Measurements from ENCODE around the gene PAPOLB. TPM values are rescaled to one million over a fixed set of nuclear protein-coding genes. Genes with fewer than 3 reads are reported as not detected.

Gene PAPOLB
- total RNA-seq, 1 donor from 2014 or later, result 0.14 TPM

DNA sequence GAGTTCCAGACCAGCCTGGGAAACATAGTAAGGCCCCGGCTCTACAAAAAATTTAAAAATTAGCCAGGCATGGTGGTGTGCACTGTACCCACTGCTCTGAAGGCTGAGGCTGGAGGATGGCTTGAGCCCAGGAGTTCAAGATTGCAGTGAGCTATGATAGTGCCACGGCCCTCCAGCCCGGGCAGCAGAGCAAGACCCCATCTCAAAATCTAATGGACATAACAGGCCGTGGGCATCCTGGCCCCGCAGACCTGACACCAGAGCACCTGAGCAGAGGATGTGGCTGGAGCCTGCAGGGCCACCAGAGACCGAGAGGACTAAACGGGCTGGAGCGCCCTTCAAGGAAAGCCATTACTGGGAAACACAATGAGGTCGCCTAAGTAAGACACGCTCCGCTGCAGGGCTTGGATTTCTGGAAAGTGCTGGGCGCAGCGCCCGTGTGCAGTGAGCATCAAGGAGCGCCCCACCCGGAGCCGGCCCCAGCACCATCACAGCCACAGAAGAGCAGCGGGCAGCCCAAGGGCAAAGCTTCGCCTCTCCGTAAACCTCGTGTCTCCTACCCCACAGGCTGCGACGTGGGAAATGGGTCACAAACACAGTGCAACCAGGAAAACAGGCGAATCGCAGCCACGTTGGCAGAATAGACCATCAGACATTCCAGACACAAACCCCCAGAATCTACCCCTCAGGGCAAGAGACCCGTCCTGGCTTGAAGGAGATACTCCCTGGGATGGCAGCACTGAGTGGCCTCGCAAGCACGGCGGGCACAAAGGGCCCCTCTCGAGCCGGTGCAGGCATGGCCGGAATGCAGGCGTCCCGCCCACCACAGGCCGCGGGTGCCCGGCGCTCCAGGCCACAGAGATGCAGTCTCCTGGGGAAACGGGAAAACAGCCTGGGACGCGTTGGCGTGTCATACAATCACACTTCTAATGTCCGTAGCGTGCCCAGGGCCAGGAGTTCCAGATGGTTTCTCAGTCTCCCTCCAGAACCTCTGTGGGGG is 16.8 kb upstream of the PAPOLB start:
- DNase-seq (ENCODE audit: low spot score), result no peak

DNA sequence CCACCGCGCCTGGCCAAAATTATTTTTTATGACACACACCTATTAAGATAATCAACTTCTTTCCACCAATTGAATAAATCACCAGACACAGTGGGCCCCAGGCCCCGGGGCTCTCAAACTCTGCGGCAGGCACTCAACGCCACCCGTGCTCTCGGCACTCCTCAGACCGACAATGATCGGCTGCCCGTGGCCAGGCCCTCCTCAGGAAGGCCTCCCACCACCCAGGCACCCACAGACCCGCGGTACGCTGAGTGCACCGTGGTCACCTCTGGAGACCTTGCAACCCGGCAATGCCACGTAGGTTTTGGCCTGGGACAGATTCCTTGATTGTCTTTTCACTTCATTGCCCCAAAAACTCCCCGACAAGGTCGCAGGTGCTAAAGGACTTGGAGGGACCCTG is 14.8 kb upstream of the PAPOLB start:
- no peak for DNase-seq (ENCODE audit: low spot score)

DNA sequence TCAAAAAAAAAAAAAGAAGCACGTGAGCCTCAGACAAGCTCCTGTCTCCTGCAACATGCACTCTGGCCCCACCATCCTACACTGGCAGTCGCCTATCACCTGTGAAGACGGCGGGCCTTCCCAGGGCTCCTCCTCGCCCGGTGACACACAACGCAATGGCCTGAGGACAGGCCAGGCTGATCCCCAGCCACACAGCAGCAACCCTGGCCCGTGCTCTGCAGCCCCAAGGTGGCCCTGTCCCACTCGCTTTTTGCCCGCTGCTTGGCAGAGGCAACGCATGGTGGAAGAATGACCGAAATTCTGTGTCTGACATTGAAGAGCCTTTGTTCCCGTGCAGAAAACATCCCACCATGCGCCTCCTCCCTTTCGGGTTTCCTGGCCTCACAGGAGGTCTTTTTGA is 13.6 kb upstream of the PAPOLB start:
- no peak for DNase-seq (ENCODE audit: low spot score)

- DNase-seq (ENCODE audit: low spot score), result no peak
Measured at GRCh38 chr7:4873071-4873944, 11.5 kb upstream of the PAPOLB start.

DNA sequence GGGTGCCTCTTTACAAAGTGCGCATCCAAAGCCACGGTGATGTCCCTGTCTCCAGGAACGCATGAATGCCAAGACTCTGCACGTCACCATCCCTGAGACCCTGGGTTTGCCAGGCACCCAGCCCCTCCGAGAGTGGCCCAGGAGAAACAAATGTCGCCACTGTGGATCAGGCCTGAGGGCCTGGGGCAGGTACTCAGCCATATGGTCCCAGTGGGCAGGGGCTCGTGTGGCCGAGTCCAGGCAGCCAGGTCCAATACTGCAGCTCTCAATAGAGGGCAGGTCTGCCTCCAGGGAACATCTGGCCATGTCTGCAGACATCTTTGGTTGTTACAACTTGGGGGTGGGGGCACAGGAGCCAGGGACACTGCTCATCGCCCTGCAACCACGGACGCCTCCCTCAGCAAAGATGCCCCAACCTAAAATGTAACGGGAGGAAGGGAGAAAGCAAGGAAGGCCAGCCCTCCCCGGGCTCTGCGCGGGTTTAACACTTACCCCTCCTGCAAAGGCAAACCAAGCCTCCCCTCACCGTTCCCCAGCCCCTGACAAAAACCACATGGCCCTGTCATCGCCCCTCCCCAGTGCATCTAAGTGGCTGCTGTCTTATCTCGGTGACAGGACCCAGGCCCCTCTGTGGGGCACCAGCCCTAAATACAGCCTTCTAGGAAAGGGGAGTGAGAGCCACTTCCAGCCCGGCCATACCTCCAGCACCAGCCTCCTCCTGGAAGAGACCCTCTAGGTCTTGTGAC is 10.3 kb upstream of the PAPOLB start:
- no peak for DNase-seq (ENCODE audit: low spot score)

DNA sequence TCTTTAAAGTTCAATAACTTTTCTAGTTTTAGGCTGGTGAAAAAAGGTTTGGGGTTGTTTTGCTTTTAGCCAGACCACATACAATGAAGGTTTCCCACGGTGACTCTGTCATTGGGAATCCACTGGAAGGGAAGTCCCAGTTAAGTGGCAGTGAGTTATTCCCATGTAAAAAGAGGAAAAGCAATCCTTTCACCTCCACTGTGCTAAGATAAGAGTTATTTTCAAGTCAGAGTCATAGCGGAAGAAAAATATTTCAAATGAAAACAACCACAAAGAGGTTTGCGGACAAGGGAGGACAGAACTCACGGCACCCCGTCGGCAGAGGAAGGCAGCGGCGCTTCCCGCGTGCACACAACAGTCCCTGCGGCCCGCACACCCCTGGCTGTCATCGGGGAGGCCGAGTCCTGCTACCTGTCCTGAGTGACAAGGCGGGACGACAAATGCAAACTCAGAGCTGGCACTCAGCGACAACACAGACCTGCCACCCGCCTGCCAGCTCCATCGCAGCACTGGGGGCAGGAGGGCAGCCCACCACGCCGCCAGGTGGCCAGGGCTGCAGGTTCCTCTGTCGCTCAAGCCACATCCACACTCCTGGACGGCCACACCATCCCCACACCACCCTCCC is 9.3 kb upstream of the PAPOLB start:
- no peak for DNase-seq (ENCODE audit: low spot score)

- no peak for DNase-seq (ENCODE audit: low spot score)
Measured at GRCh38 chr7:4868493-4868892, 6.7 kb upstream of the PAPOLB start.

GRCh38 chr7:4866528-4867496 is 5.0 kb upstream of the PAPOLB start:
- DNase-seq (ENCODE audit: low spot score), result no peak

DNA sequence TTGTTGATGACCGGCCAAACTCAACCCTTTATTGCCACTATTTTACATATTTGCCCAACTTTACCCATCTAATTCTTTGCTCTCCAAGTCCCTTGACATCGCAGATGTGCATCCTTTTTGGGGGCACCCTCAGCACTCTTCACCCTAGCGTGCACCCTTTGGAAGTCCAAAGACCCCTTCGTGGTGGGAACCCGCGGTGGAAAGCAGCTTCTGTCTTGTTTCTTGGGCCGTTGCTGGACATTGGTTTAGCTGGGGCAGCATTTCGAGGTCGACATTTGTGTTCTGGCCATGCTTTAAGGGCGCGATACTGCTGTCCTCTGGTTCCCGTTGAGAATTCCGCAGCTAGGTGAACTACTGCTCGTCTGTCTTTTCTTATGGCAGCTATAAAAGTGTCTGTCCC is 326 bp upstream of the PAPOLB start:
- DNase-seq (ENCODE audit: low spot score), result no peak

GRCh38 chr7:4861227-4861626 is 603 bp downstream of the PAPOLB start:
- DNase-seq (ENCODE audit: low spot score), result no peak

DNA sequence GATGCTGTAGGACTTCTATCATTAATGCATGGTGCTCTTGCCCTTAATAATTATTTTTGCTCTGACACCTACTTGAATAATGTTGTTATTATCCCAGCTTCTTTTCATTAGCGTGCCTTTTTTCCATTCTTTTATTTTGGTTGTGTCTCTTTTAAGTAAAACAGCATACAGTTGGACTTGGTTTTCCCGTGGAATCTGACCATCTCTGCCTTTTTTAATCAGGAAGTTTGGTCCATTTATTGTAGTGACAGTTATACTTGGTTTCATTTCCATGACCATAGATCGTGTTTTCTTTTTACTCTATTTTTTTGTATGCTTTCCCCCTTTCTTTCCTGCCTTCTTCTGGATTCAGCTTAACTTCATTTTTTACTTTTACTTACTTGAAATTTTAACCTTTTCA is 4.6 kb downstream of the PAPOLB start:
- DNase-seq (ENCODE audit: low spot score), result no peak

- no peak for DNase-seq (ENCODE audit: low spot score)
Measured at GRCh38 chr7:4856336-4857057, 5.3 kb downstream of the PAPOLB start.

DNA sequence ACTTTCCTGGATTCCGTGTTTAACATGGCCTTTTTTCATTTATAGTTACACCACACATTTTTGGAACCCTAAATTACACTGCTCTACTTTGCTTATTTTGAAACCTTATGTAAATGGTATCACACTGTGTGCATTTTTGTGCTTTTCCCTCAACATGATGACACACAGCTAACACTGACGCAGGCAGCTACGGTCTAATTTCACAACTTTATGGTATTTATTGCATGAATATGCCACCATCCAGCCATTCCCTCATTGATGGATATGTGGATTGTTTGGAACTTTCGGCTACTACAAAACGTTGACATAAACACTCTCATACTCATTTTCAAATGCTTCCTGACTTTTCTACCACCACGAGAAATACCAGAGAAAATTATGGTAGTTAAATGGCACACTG is 6.9 kb downstream of the PAPOLB start:
- DNase-seq (ENCODE audit: low spot score), result no peak

- no peak for DNase-seq (ENCODE audit: low spot score)
Measured at GRCh38 chr7:4851459-4852422, 10.1 kb downstream of the PAPOLB start.

GRCh38 chr7:4850262-4850795 is 11.5 kb downstream of the PAPOLB start:
- DNase-seq (ENCODE audit: low spot score), result no peak

GRCh38 chr7:4849390-4849789 is 12.4 kb downstream of the PAPOLB start:
- DNase-seq (ENCODE audit: low spot score), result no peak

DNA sequence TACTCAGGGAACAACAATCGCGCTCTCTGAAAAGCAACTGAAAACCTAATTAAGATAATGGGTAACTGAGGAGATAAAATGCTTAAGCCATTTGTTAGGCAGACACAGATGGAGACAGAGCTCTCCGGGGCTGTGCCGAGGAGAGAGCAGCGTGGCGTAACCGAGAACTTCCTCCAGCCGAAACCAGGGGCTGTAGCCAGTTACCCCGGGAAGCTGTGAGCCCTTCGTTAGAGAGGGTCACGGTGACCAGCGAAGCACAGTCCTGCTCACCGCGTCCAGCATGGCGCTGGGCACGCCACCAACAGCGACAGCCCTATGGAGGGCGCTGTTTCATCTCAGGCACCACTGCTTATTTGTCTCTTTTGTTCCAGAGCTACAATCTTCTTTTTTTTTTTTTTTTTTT is 16.1 kb downstream of the PAPOLB start:
- no peak for DNase-seq (ENCODE audit: low spot score)

Data from mucosa of gallbladder (tissue), 1 donor.